Measurements from ENCODE around the gene CARD19. TPM values are rescaled to one million over a fixed set of nuclear protein-coding genes. Genes with fewer than 3 reads are reported as not detected.

The CARD19 gene
- total and polyA plus RNA-seq, 2 of the 8 experiments (the other 6 are each of a cell fraction or from before 2014, with no cell fraction given) = 21.2 to 112 TPM

- Histone ChIP-seq H3K79me1 (ENCODE audit: low read depth, low read length) (peaks cover 14% of the 10 kb centered on the region), H3K56ac (replicated peaks; ENCODE audit: insufficient read length, low read depth, low read length) (no peak overlapping the region), H3K4me1 (replicated peaks in 1 of 4; ENCODE audit: control insufficient read depth in 3 of 4, insufficient read depth in 4 of 4, low read length in 3 of 4) (peaks cover 0 to 24% (median 14%) of the 10 kb centered on the region in 4 experiments; a peak in 6 of 7 replicates), H3K27ac (ENCODE audit: low read depth, low read length) (no peak overlapping the region), H3K14ac (ENCODE audit: insufficient read length) (no peak overlapping the region), H3K4me3 (ENCODE audit: extremely low read depth in 1 of 4, insufficient read depth in 2 of 4, low read depth in 3 of 4, low read length in 4 of 4) (no peak overlapping the region), H3K79me2 (ENCODE audit: control insufficient read depth in 1 of 2, insufficient read depth in 2 of 2, low read length in 2 of 2) (peaks cover 0 to 11% of the 10 kb centered on the region in 2 experiments; a peak in 1 of 4 replicates), H3K4ac (replicated peaks; ENCODE audit: insufficient read length, low read depth, low read length) (no peak overlapping the region), H4K8ac (ENCODE audit: extremely low read depth, insufficient read depth, low read length) (no peak overlapping the region; the same call in 1 of the 2 replicates), H2AFZ (ENCODE audit: low read length) (no peak overlapping the region), H2BK15ac (ENCODE audit: low read length) (no peak overlapping the region), H3K18ac (ENCODE audit: extremely low read depth, low read length) (no peak overlapping the region; the same call in 1 of the 2 replicates), H2BK20ac (ENCODE audit: low read length) (no peak overlapping the region), H3K4me2 (ENCODE audit: insufficient read depth in 1 of 2, low read depth in 2 of 2, low read length in 2 of 2) (no peak overlapping the region), H3K27me3 (replicated peaks in 1 of 4; ENCODE audit: control insufficient read depth in 3 of 4, extremely low read depth in 1 of 4, insufficient read depth in 3 of 4, low read length in 3 of 4) (no peaks in the 10 kb centered on the region; a peak in 1 of 7 replicates), H2BK5ac (ENCODE audit: low read depth, low read length) (peak overlapping the region; percentile 40; the same call in 1 of the 2 replicates), H3K23ac (ENCODE audit: insufficient read length) (no peak overlapping the region), H3K9ac (replicated peaks in 1 of 4; ENCODE audit: extremely low read depth in 1 of 4, low read depth in 3 of 4, low read length in 3 of 4) (no peak overlapping the region), H4K5ac (ENCODE audit: insufficient read length, low read depth, low read length) (no peak overlapping the region), H2BK12ac (ENCODE audit: low read depth, low read length) (no peak overlapping the region), H2AK5ac (ENCODE audit: low read depth, low read length) (no peak overlapping the region), H3K9me3 (ENCODE audit: insufficient read depth in 2 of 2, low read depth in 1 of 2, low read length in 1 of 2) (no peaks in the 10 kb centered on the region), H3K23me2 (ENCODE audit: low read depth, low read length) (0 out of 2 replicates have a peak, but pooled peaks cover 1% of the 10 kb centered on the region), H4K20me1 (replicated peaks in 1 of 2; ENCODE audit: control insufficient read depth in 1 of 2, insufficient read depth in 2 of 2, low read length in 2 of 2) (peaks cover 0 to 19% of the 10 kb centered on the region in 2 experiments), H2BK120ac (replicated peaks; ENCODE audit: low read depth, low read length) (no peak overlapping the region), H3K36me3 (ENCODE audit: control insufficient read depth in 2 of 4, insufficient read depth in 4 of 4, low read length in 3 of 4) (peaks cover 0 to 4% (median 0%) of the 10 kb centered on the region in 4 experiments; a peak in 1 of 8 replicates), H4K91ac (replicated peaks; ENCODE audit: insufficient read length, low read length) (no peak overlapping the region)
- WGBS, 2 experiments (ENCODE audit: extremely low coverage in 1 of 2, insufficient coverage in 1 of 2, insufficient read length in 1 of 2, insufficient replicate concordance in 2 of 2, low coverage in 1 of 2, low lambda C conversion rate in 2 of 2, missing lambda C conversion rate in 1 of 2) = 83% methylated on average over 8 of the region's 8 CpGs; no CpG with 5 or more reads in 1 of the 2 experiments
- ChIA-PET CTCF (ENCODE audit: partially characterized antibody) (interaction anchor here (0.7 to 1.7 kb wide), 10 partner anchors 8 to 170 kb away, joined by 3 to 8 read pairs (median 3); no protein-coding TSS in a partner anchor), POLR2A (ENCODE audit: partially characterized antibody) (interaction anchor here (1.1 to 1.6 kb wide), 2 partner anchors 8 to 13 kb away, joined by 3 read pairs; no protein-coding TSS in a partner anchor)
- FAIRE-seq (no peak), DNase-seq (ENCODE audit: low read depth in 1 of 2, low spot score in 2 of 2) (no peak)
- TF ChIP-seq GTF2F1 (IDR thresholded peaks at IDR 0.05; ENCODE audit: borderline replicate concordance, low read depth, low read length) (no peak), JUND (IDR thresholded peaks at IDR 0.05; ENCODE audit: low read length) (no peak), BCL11A (IDR thresholded peaks at IDR 0.05; ENCODE audit: low read depth in 2 of 2, low read length in 2 of 2) (no peak), CTCF (IDR thresholded peaks at IDR 0.05; ENCODE audit: control extremely low read depth in 1 of 3, insufficient read depth in 1 of 3, low read depth in 1 of 3, low read length in 3 of 3) (no peak), RFX5 (IDR thresholded peaks at IDR 0.05; ENCODE audit: borderline replicate concordance, low read depth, low read length) (no peak), MAFK (IDR thresholded peaks at IDR 0.05; ENCODE audit: low read depth, low read length) (no peak), SP1 (IDR thresholded peaks at IDR 0.05; ENCODE audit: low read depth, low read length) (no peak), CEBPB (IDR thresholded peaks at IDR 0.05; ENCODE audit: low read depth, low read length) (no peak)
Observed at GRCh38 chr9:93127395-93127911, 31.4 kb downstream of the CARD19 start.

All from H1 (cell line).